Measurements from ENCODE around the gene ATP6V0C.

DNA sequence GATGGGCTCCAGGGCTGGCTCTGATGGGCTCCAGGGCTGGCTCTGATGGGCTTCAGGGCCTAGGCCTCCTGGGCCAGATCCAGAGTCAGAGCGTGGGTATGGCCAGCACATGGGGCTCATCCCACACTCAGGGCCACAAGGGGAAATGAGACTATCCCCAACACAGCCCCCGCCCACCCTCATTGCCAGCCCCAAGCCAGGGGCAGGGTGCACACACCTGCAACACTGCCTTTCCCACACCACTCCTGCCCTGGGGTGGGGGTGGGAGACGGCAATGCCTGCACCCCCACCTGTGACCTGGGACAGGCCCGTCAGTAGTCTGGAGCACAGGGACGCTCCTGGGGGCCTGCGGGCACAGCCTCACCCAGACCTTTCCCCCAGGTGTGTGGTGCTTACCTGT, 14.3 kb upstream of the ATP6V0C start:
- TF ChIP-seq, protein P1, sequence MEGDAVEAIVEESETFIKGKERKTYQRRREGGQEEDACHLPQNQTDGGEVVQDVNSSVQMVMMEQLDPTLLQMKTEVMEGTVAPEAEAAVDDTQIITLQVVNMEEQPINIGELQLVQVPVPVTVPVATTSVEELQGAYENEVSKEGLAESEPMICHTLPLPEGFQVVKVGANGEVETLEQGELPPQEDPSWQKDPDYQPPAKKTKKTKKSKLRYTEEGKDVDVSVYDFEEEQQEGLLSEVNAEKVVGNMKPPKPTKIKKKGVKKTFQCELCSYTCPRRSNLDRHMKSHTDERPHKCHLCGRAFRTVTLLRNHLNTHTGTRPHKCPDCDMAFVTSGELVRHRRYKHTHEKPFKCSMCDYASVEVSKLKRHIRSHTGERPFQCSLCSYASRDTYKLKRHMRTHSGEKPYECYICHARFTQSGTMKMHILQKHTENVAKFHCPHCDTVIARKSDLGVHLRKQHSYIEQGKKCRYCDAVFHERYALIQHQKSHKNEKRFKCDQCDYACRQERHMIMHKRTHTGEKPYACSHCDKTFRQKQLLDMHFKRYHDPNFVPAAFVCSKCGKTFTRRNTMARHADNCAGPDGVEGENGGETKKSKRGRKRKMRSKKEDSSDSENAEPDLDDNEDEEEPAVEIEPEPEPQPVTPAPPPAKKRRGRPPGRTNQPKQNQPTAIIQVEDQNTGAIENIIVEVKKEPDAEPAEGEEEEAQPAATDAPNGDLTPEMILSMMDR (IDR thresholded peaks at IDR 0.05) = no peak
- no peak for TF ChIP-seq EP300 (IDR thresholded peaks at IDR 0.05)
- TF ChIP-seq POLR2A (IDR thresholded peaks at IDR 0.05) = no peak
- TF ChIP-seq POLR2AphosphoS5 (IDR thresholded peaks at IDR 0.05) = no peak
